ES-I3 (cell line): ENCODE data around the gene ADGRD1.
A peak's percentile ranks its signal among the peaks of the same experiment; 100 is the strongest.
"Not testable (repeated sequence)": the region's sequence is repeated elsewhere in the genome, so short reads cannot be mapped to it uniquely, and the experiment has no call there.

Experiments
- H3K36me3 ChIP-seq: 2 replicates; pipeline ENCODE4 v1.6.1; 2013; ENCODE audit warnings: mild to moderate bottlenecking, low read length, control low read depth, moderate library complexity; ENCODE audit not compliant: insufficient read depth
- H3K4me1 ChIP-seq: 2 replicates; pipeline ENCODE4 v1.6.1; 2013; ENCODE audit warnings: mild to moderate bottlenecking, control low read depth, low read length; ENCODE audit not compliant: insufficient read depth
- H3K9ac ChIP-seq: 2 replicates; pipeline ENCODE4 v1.6.1; 2013; ENCODE audit warnings: low read depth, mild to moderate bottlenecking, low read length, moderate library complexity
- H3K9me3 ChIP-seq: 2 replicates; pipeline ENCODE4 v1.6.1; 2013; ENCODE audit warnings: mild to moderate bottlenecking, low read length, moderate library complexity; ENCODE audit not compliant: control insufficient read depth, insufficient read depth

Gene ADGRD1

GRCh38 chr12:131121705-131122405 lies 168.1 kb downstream of the ADGRD1 start:
- Histone ChIP-seq H3K9me3 (no peaks in the 10 kb centered on the region), H3K4me1 (no peaks in the 10 kb centered on the region; the same call in 1 of the 2 replicates), H3K36me3 (no peaks in the 10 kb centered on the region), H3K9ac (no peak overlapping the region)

- no peak overlapping the region for H3K9ac ChIP-seq
- H3K36me3 ChIP-seq, result no peaks in the 10 kb centered on the region
- no peaks in the 10 kb centered on the region for H3K9me3 ChIP-seq
- H3K4me1 ChIP-seq, result no peaks in the 10 kb centered on the region
These were observed 168.9 kb downstream of the ADGRD1 start for GRCh38 chr12:131122631-131123030.

- Histone ChIP-seq H3K4me1 (no peaks in the 10 kb centered on the region), H3K9ac (no peak overlapping the region), H3K9me3 (no peaks in the 10 kb centered on the region), H3K36me3 (no peaks in the 10 kb centered on the region)
These were observed 170.1 kb downstream of the ADGRD1 start for GRCh38 chr12:131123817-131124216.

GRCh38 chr12:131124487-131125280 lies 171.0 kb downstream of the ADGRD1 start:
- Histone ChIP-seq H3K4me1 (no peaks in the 10 kb centered on the region), H3K9ac (no peak overlapping the region), H3K36me3 (no peaks in the 10 kb centered on the region), H3K9me3 (no peaks in the 10 kb centered on the region)

- Histone ChIP-seq H3K4me1 (no peaks in the 10 kb centered on the region), H3K36me3 (no peaks in the 10 kb centered on the region), H3K9me3 (no peaks in the 10 kb centered on the region), H3K9ac (no peak overlapping the region)
These were observed 173.0 kb downstream of the ADGRD1 start for GRCh38 chr12:131126662-131127173.

- H3K9me3 ChIP-seq, result no peaks in the 10 kb centered on the region
- H3K9ac ChIP-seq, result no peak overlapping the region
- no peaks in the 10 kb centered on the region for H3K4me1 ChIP-seq
- no peaks in the 10 kb centered on the region for H3K36me3 ChIP-seq
These were observed 174.8 kb downstream of the ADGRD1 start for GRCh38 chr12:131128556-131128955.

- not testable (repeated sequence) for H3K36me3 ChIP-seq, H3K9ac ChIP-seq, H3K9me3 ChIP-seq, H3K4me1 ChIP-seq
These were observed 175.4 kb downstream of the ADGRD1 start for GRCh38 chr12:131128966-131129619.

- Histone ChIP-seq H3K9me3 (no peaks in the 10 kb centered on the region), H3K4me1 (no peaks in the 10 kb centered on the region), H3K36me3 (no peaks in the 10 kb centered on the region), H3K9ac (no peak overlapping the region)
These were observed 176.1 kb downstream of the ADGRD1 start for GRCh38 chr12:131129839-131130238.

- Histone ChIP-seq H3K36me3 (no peaks in the 10 kb centered on the region), H3K4me1 (no peaks in the 10 kb centered on the region), H3K9ac (no peak overlapping the region), H3K9me3 (no peaks in the 10 kb centered on the region)
These were observed 176.7 kb downstream of the ADGRD1 start for GRCh38 chr12:131130311-131130911.

GRCh38 chr12:131131077-131131807 lies 177.5 kb downstream of the ADGRD1 start:
- H3K9me3 ChIP-seq, result no peaks in the 10 kb centered on the region
- H3K36me3 ChIP-seq, result no peaks in the 10 kb centered on the region
- no peaks in the 10 kb centered on the region for H3K4me1 ChIP-seq

GRCh38 chr12:131131808-131132117 lies 178.1 kb downstream of the ADGRD1 start:
- H3K9me3 ChIP-seq, result no peaks in the 10 kb centered on the region
- no peaks in the 10 kb centered on the region for H3K36me3 ChIP-seq
- no peaks in the 10 kb centered on the region for H3K4me1 ChIP-seq
- H3K9ac ChIP-seq, result no peak overlapping the region

More at GRCh38 chr12:131131077-131131807, 177.5 kb downstream of the ADGRD1 start:
- no peak overlapping the region for H3K9ac ChIP-seq

- Histone ChIP-seq H3K36me3 (no peaks in the 10 kb centered on the region), H3K9me3 (no peaks in the 10 kb centered on the region), H3K4me1 (no peaks in the 10 kb centered on the region), H3K9ac (peak overlapping the region; percentile 3; the same call in 1 of the 2 replicates)
These were observed 178.6 kb downstream of the ADGRD1 start for GRCh38 chr12:131132118-131132892.
